Body of pancreas (tissue), 4 donors: ENCODE measurements around the gene KIF6.

Experiments used
- POLR2A ChIP-seq, 3 donors: fragments of 450-650 bp; IDR thresholded peaks; one replicate each; pipeline ENCODE4 v1.6.1; 2016; ENCODE audit warnings: antibody characterized with exemption in 3 of 3, mild to moderate bottlenecking in 2 of 3
- TF ChIP-seq, protein P1 (sequence below), 7 experiments: fragments of 450-650 bp in 4 of 7; fragments of 200-600 bp in 3 of 7; sonication (generic) in 3 of 7; IDR thresholded peaks; one replicate each; pipeline ENCODE4 v1.5.1; 2016 to 2019; ENCODE audit warnings: antibody characterized with exemption in 7 of 7

DNA sequence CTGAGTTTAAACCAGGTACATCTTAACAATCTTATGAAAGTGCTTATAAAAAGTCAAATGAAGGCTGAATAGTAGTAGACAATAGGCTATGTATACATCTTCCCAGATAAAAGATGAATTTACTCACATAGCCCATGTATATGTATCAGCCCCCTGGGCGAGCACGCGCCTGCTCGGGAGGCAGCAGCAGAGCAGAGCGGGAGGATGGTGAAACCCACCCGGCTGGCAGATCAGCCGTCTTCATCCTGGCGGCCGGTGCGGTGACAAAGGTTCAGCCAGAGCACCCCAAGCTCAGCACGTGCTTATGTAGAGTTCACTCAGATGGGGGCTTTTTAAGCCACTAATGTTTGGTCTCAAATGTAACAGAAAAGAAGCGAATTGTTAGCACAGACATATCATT lies 184.8 kb downstream of the KIF6 start:
- no peak for TF ChIP-seq POLR2A (IDR thresholded peaks at IDR 0.05)
- TF ChIP-seq, protein P1, sequence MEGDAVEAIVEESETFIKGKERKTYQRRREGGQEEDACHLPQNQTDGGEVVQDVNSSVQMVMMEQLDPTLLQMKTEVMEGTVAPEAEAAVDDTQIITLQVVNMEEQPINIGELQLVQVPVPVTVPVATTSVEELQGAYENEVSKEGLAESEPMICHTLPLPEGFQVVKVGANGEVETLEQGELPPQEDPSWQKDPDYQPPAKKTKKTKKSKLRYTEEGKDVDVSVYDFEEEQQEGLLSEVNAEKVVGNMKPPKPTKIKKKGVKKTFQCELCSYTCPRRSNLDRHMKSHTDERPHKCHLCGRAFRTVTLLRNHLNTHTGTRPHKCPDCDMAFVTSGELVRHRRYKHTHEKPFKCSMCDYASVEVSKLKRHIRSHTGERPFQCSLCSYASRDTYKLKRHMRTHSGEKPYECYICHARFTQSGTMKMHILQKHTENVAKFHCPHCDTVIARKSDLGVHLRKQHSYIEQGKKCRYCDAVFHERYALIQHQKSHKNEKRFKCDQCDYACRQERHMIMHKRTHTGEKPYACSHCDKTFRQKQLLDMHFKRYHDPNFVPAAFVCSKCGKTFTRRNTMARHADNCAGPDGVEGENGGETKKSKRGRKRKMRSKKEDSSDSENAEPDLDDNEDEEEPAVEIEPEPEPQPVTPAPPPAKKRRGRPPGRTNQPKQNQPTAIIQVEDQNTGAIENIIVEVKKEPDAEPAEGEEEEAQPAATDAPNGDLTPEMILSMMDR (IDR thresholded peaks at IDR 0.05) = no peak
